Measurements from ENCODE around the gene TAPBP. TPM values are rescaled to one million over a fixed set of nuclear protein-coding genes. Genes with fewer than 3 reads are reported as not detected.
A peak's percentile ranks its signal among the peaks of the same experiment; 100 is the strongest.

The TAPBP gene
- total and polyA plus RNA-seq, 9 of the 15 experiments (the other 6 are each of a cell fraction or from before 2014, with no cell fraction given): 5.6 to 74.0 (median 22.3) TPM

DNA sequence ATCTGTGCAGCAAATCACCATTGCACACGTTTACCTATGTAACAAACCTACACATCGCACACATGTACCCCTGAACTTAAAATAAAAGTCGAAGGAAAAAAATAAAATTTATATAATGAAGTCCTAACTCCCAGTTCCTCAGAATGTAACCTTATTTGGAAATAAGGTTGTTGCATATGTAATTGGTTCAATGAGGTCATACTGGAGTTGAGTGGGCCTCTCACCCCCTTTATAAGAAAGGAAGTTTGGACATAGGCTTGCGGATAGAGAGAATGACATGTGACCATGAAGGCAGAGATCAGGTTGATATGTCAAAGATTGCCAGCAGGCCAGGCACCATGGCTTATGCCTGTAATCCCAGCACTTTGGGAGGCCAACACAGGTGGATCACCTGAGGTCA, 19.8 kb upstream of the TAPBP start:
- BruUV-seq (replicated peaks): no TSS peak
- in situ Hi-C loops (cut with MboI): no loop called here
- FAIRE-seq: no peak

DNA sequence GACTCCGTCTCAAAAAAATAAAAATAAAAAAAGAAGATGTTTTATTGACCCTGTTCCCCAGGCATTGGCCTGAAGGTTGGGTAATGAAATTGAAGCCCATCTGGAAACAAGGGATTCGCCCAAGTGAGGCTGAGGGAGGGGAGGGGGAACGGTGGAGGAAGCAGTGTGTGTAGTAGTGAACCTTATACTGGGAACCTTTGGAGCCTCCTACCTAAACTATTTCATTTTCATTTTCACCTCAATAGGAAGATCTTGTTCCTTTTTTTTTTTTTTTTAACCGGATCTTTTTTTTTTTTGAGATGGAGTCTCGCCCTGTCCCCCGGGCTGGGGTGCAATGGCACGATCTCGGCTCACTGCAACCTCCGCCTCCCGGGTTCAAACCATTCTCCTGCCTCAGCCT, 16.9 kb upstream of the TAPBP start:
- CTCF ChIA-PET (ENCODE audit: low intra/inter-chr PET ratio): no interaction called here

More for the DNA sequence above, 19.8 kb upstream of the TAPBP start:
- intact Hi-C loops (cut with micrococcal nuclease): no loop called here
- no peaks in the 10 kb centered on the region for H3K27me3 ChIP-seq (ENCODE audit: control insufficient read depth in 2 of 2, insufficient read depth in 2 of 2, low read length in 2 of 2)
- H3K4me3 ChIP-seq: no peak overlapping the region
- H3K9me3 ChIP-seq (replicated peaks; ENCODE audit: control insufficient read depth, insufficient read depth, low read depth, low read length): no peaks in the 10 kb centered on the region; the same call in 1 of the 2 replicates
- H3K36me3 ChIP-seq (ENCODE audit: control insufficient read depth, insufficient read depth, low read length): no peaks in the 10 kb centered on the region
- ATAC-seq (no peak), DNase-seq (ENCODE audit: extremely low read depth in 1 of 4, low spot score in 3 of 4) (no peak)
- WGBS (ENCODE audit: insufficient coverage, low coverage, missing lambda C conversion rate): 64% methylated on average over 4 of the region's 4 CpGs
- H3K4me2 ChIP-seq (ENCODE audit: insufficient read depth, low read length): no peak overlapping the region
- POLR2A ChIA-PET: interaction anchor here (0.7 kb wide), 1 partner anchor 1250 kb away, joined by 3 read pairs; no protein-coding TSS in a partner anchor
- CTCF ChIA-PET (ENCODE audit: low intra/inter-chr PET ratio): no interaction called here
- no peak overlapping the region for H3K27ac ChIP-seq (ENCODE audit: extremely low read depth, low read depth, low read length)
- no peak for TF ChIP-seq SMC3 (conservative IDR thresholded peaks at IDR 0.05; ENCODE audit: insufficient read depth, low read depth, low read length)
- TF ChIP-seq POLR2A (conservative IDR thresholded peaks at IDR 0.05): no peak
- no peak for TF ChIP-seq PHTF2 (CRISPR knock-in tag; IDR thresholded peaks at IDR 0.05)
- no peak for TF ChIP-seq TCFL5 (CRISPR knock-in tag; conservative IDR thresholded peaks at IDR 0.05)
- no peak for TF ChIP-seq POLR3A (IDR thresholded peaks at IDR 0.05; ENCODE audit: borderline replicate concordance, extremely low read depth, insufficient read depth, insufficient read length)
- TF ChIP-seq, protein P1, sequence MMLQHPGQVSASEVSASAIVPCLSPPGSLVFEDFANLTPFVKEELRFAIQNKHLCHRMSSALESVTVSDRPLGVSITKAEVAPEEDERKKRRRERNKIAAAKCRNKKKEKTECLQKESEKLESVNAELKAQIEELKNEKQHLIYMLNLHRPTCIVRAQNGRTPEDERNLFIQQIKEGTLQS (IDR thresholded peaks at IDR 0.05): no peak
- TF ChIP-seq, protein P1 (CRISPR knock-in tag; conservative IDR thresholded peaks at IDR 0.05): no peak
- TF ChIP-seq MAZ (CRISPR knock-in tag; conservative IDR thresholded peaks at IDR 0.05 in 1 of 2, IDR thresholded peaks at IDR 0.05 in 1 of 2): no peak
- H3K4me1 ChIP-seq (replicated peaks in 1 of 2; ENCODE audit: control insufficient read depth in 2 of 2, insufficient read depth in 2 of 2, low read length in 2 of 2): no peaks in the 10 kb centered on the region
- H3K9me1 ChIP-seq (ENCODE audit: control insufficient read depth, insufficient read depth, low read length): no peaks in the 10 kb centered on the region
- H3K79me2 ChIP-seq (ENCODE audit: control insufficient read depth, insufficient read depth, low read length): no peaks in the 10 kb centered on the region
- no peaks in the 10 kb centered on the region for H4K20me1 ChIP-seq (replicated peaks; ENCODE audit: control insufficient read depth, insufficient read depth, low read length)
- no peak overlapping the region for H2AFZ ChIP-seq (ENCODE audit: low read depth, low read length)
- no peak overlapping the region for H3K9ac ChIP-seq (ENCODE audit: insufficient read depth in 1 of 2, low read depth in 2 of 2, low read length in 2 of 2)

More for the DNA sequence above, 16.9 kb upstream of the TAPBP start:
- H3K36me3 ChIP-seq (ENCODE audit: control insufficient read depth, insufficient read depth, low read length): no peaks in the 10 kb centered on the region
- FAIRE-seq (no peak), DNase-seq (ENCODE audit: extremely low read depth in 1 of 4, low spot score in 3 of 4) (no peak), ATAC-seq (no peak)
- H4K20me1 ChIP-seq (replicated peaks; ENCODE audit: control insufficient read depth, insufficient read depth, low read length): no peaks in the 10 kb centered on the region
- H3K4me2 ChIP-seq (ENCODE audit: insufficient read depth, low read length): no peak overlapping the region
- H3K27me3 ChIP-seq (ENCODE audit: control insufficient read depth in 2 of 2, insufficient read depth in 2 of 2, low read length in 2 of 2): no peaks in the 10 kb centered on the region
- H2AFZ ChIP-seq (ENCODE audit: low read depth, low read length): no peak overlapping the region
- no peak overlapping the region for H3K27ac ChIP-seq (ENCODE audit: extremely low read depth, low read depth, low read length)
- intact Hi-C loops (cut with micrococcal nuclease): no loop called here
- 71% methylated on average over 6 of the region's 10 CpGs for WGBS (ENCODE audit: insufficient coverage, low coverage, missing lambda C conversion rate)
- no peak overlapping the region for H3K4me3 ChIP-seq
- H3K9me3 ChIP-seq (replicated peaks; ENCODE audit: control insufficient read depth, insufficient read depth, low read depth, low read length): no peaks in the 10 kb centered on the region
- POLR2A ChIA-PET: no interaction called here
- in situ Hi-C loops (cut with MboI): no loop called here
- TF ChIP-seq ETV1 (tag; conservative IDR thresholded peaks at IDR 0.05; ENCODE audit: low read depth): no peak
- TF ChIP-seq, protein P2, sequence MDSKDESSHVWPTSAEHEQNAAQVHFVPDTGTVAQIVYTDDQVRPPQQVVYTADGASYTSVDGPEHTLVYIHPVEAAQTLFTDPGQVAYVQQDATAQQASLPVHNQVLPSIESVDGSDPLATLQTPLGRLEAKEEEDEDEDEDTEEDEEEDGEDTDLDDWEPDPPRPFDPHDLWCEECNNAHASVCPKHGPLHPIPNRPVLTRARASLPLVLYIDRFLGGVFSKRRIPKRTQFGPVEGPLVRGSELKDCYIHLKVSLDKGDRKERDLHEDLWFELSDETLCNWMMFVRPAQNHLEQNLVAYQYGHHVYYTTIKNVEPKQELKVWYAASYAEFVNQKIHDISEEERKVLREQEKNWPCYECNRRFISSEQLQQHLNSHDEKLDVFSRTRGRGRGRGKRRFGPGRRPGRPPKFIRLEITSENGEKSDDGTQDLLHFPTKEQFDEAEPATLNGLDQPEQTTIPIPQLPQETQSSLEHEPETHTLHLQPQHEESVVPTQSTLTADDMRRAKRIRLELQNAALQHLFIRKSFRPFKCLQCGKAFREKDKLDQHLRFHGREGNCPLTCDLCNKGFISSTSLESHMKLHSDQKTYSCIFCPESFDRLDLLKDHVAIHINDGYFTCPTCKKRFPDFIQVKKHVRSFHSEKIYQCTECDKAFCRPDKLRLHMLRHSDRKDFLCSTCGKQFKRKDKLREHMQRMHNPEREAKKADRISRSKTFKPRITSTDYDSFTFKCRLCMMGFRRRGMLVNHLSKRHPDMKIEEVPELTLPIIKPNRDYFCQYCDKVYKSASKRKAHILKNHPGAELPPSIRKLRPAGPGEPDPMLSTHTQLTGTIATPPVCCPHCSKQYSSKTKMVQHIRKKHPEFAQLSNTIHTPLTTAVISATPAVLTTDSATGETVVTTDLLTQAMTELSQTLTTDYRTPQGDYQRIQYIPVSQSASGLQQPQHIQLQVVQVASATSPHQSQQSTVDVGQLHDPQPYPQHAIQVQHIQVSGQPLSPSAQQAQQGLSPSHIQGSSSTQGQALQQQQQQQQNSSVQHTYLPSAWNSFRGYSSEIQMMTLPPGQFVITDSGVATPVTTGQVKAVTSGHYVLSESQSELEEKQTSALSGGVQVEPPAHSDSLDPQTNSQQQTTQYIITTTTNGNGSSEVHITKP (IDR thresholded peaks at IDR 0.05; ENCODE audit: partially characterized antibody): peak; percentile 95
- H3K79me2 ChIP-seq (ENCODE audit: control insufficient read depth, insufficient read depth, low read length): no peaks in the 10 kb centered on the region
- H3K4me1 ChIP-seq (replicated peaks in 1 of 2; ENCODE audit: control insufficient read depth in 2 of 2, insufficient read depth in 2 of 2, low read length in 2 of 2): no peaks in the 10 kb centered on the region; a peak in 2 of 5 replicates
- BruUV-seq (replicated peaks): no TSS peak
- H3K9ac ChIP-seq (ENCODE audit: insufficient read depth in 1 of 2, low read depth in 2 of 2, low read length in 2 of 2): no peak overlapping the region
- H3K9me1 ChIP-seq (ENCODE audit: control insufficient read depth, insufficient read depth, low read length): no peaks in the 10 kb centered on the region

All from K562 (cell line).